Activated CD4-positive, CD25-positive, alpha-beta regulatory T cell (primary cell): ENCODE data around the gene ANTKMT.

Source experiments
- DNase-seq, 4 experiments: peaks; one replicate each; lab custom pipeline; 2025; lab: John Stamatoyannopoulos, UW

The ANTKMT gene

DNA sequence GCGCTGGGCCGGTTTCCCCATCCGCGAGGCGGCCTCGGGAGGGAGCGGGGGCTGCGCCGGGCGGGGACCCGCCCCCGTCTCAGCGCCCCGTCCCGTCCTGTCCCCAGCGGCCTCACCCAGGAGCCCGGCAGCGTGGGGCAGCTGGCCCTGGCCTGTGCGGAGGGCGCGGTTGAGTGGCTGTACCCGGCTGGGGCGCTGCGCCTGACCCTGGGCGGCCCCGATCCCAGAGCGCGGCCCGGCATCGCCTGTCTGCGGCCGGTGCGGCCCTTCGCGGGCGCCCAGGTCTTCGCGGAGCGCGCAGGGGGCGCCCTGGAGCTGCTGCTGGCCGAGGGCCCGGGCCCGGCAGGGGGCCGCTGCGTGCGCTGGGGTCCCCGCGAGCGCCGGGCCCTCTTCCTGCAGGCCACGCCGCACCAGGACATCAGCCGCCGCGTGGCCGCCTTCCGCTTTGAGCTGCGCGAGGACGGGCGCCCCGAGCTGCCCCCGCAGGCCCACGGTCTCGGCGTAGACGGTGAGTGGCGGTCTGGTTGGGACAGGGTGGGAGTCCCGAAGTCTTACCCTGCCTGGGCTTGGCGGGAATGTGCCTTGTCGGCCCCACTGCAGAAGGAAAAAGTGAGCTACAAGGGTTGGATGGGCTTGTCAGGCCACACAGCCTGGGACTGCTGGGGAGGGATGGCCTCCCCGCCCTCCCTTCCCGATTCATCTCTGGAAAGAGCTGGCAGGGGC, 5.3 kb upstream of the ANTKMT start:
- no peak for DNase-seq

GRCh38 chr16:716200-716568, 4.8 kb upstream of the ANTKMT start:
- DNase-seq, result no peak

- no peak for DNase-seq
Observed at GRCh38 chr16:716768-717325, 4.1 kb upstream of the ANTKMT start.

- no peak for DNase-seq
Observed at GRCh38 chr16:717450-718245, 3.3 kb upstream of the ANTKMT start.

DNA sequence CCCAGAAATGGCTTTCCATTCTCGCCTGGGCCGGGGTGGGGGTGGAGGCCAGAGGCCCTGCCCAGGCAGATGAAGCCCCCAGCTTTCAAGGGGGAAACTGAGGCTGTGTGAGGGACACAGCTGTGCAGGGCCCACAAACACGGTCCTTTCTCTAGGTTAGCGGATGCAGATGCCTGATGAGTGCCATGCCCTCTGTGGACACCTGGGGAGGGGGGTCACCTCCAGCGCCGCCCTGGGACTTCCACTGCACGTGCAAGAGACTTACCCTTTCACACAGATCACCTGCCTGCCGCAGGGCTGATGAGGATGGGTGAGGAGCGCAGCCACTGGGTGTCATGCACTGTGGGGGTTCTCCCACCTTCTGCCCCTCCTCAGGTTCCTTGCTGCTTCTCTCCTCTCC, 2.6 kb upstream of the ANTKMT start:
- DNase-seq, result no peak

DNA sequence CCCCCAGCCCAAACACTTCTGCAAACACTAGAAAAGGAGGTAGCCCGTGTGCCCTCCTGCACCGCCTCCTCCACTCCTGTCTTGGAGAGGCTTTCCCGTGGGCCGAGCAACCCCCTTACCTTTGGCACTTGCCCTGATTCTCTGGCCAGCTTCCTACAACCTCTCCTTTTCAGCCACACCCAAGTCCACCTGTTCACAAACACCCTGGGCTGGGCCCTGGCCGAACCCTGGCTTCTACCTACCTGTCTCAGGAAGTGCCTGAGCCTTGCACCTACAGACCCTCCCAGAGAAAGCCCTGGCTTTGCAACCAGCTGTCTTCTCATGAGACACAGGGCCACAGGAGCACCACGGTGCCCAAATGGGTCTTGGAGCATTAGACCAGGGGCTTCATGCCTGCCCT, 2.0 kb upstream of the ANTKMT start:
- DNase-seq, result no peak

DNA sequence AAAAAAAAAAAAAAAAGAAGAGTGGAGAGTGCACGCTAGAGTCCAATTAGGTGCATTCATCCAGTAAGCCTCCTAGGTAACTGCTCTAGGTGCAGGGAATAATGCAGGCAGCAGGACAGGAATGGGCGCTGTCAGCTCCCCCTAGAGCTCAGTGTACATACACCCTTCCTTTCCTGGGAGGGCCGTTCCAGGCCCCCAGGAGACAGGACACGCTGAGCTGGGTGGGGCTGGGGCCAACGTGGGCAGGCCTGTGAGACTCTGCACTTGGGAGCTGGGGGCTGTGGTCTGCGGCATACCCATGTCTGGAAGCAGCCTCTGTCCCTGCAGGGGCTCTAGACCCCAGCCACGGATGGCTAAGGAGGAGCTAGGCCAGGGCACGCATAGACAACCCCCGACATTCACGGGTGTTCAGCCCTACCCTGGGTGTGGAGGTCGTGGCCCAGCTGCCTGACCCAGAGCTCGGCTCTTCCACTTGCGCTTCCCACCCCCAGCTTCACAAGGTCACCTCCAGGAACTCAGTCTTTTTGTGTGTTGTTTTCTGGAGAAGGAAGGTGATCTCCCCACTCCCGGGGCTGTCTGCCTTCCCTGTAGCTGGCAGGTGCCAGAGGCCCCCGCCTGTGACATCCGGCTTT, 1.0 kb upstream of the ANTKMT start:
- no peak for DNase-seq

DNA sequence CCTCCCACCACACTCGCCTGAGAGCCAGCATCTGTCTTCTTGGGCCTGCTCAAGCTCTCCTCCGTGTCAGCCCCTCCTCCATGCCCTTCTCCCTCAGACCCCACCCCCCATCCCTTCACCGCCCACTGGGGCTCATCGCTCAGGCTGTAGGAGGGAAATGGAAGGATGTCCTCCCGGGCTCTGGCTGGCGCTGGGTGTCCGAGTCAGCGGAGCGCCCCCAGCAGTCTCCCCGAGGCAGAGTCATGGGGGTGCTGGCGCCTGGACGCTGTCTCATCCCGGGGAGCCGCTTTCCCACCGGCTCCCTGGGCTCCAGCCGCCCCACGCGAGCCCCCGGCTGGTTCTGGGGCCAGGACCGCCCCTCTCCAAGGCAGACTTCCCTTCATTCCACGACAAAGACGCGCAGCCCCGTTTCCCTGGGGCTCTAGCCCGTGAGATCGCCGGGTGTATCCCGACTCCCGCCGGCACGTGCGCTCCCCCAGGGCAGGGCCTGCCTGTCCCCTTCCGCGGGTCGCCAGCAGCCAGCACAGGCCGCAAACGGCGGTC, 428 bp upstream of the ANTKMT start:
- peak in 1 of 4 experiments; percentile 27 for DNase-seq

DNA sequence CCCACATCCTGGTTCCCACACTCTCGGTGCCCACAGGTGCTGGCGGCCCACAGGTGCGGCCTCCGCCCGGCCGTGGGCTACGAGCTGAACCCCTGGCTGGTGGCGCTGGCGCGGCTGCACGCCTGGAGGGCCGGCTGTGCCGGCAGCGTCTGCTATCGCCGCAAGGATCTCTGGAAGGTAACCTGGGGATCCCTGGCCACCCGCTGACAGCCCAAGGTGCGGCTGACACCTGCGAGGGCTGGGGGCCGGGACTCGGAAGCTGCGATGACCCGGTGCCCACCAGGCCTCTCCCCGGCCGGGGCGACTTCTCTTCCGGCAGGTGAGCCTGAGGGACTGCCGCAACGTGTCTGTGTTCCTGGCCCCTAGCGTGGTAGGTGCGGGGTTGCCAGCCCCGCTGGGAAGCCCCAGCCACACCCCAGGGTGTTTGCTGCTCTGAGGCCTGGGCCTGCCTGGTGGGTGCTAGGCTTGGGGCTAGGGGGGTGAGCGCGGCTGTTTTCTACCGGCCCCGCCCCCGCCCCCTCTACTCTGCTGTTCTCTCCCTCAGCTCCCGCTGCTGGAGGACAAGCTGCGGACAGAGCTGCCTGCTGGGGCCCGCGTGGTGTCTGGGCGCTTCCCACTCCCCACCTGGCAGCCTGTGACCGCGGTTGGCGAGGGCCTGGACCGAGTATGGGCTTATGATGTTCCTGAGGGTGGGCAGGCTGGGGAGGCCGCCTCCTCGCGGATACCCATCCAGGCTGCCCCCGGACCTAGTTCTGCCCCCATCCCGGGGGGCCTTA, 1.0 kb downstream of the ANTKMT start:
- no peak for DNase-seq

- DNase-seq, result no peak
Observed at GRCh38 chr16:722835-723633, 2.1 kb downstream of the ANTKMT start.

- DNase-seq, result no peak
Observed at GRCh38 chr16:723695-724094, 2.7 kb downstream of the ANTKMT start.

- DNase-seq, result no peak
Observed at GRCh38 chr16:724188-725040, 3.5 kb downstream of the ANTKMT start.

GRCh38 chr16:725041-725376, 4.1 kb downstream of the ANTKMT start:
- no peak for DNase-seq

GRCh38 chr16:725463-726187, 4.7 kb downstream of the ANTKMT start:
- no peak for DNase-seq

DNA sequence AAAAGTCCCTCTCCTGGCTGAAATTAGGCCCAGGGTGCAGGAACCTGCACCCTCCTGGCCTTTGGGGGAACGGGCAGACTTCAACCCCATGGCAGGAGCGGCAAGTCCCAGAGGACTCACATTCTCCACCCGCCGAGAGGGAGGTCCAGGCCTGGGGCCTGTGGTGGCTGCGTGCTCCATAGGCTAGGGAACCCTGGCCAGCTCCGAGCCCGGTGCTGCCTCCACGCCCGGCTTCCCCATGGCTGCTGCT, 5.2 kb downstream of the ANTKMT start:
- no peak for DNase-seq

- peak in 3 of 4 experiments; percentile 42 to 52 (median 49) for DNase-seq
Observed at GRCh38 chr16:726438-727290, 5.7 kb downstream of the ANTKMT start, which contains the start of the genes CCDC78 and HAGHL. TSS of gene CCDC78 (minus strand) at chr16:726443. CDS start at chr16:726367, 76 bp downstream. TSS of gene HAGHL (plus strand) at chr16:727106. CDS start at chr16:727510, 404 bp downstream.

DNA sequence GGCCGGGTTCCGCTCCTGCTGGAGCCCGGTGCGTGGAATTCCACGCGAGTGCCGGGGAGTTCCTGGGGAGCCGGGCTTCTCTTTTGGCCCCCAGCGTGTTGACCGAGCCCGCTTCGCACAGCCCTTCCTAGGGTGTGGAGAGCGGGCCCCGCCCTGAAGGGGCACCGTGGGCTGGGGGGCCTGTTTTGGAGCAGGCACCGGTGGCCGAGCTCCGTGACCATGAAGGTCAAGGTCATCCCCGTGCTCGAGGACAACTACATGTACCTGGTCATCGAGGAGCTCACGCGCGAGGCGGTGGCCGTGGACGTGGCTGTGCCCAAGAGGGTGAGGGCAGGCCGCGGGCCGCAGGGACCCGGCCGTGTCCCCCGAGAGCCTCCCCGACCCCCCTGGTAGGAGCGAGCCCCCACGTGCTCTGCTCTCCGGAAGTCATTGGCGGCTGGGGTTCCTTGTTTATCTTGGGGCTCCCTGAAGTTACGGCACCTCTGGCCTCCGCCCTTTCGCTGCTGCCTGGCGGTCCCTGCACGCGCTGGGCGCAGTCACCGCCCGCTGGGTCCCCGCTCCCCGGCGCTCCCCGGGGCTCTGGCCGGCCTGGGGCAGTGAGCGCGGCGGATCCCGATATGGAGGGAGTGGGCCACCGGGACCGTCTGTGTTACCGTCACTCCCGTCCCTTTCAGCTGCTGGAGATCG, 6.5 kb downstream of the ANTKMT start:
- DNase-seq, result no peak
